Prostate gland (tissue), 2 donors: ENCODE measurements around the gene RBM19. TPM values are rescaled to one million over a fixed set of nuclear protein-coding genes. Genes with fewer than 3 reads are reported as not detected.

Experiments used
- DNase-seq: peaks from one replicate; pipeline ENCODE4 v3.0.0-alpha.2; 2019; ENCODE audit warnings: low spot score
- H3K27ac ChIP-seq, 2 donors: fragments of 200-600 bp; sonication (generic); 2 replicates each; pipeline ENCODE4 v1.5.1; 2017 to 2019
- H3K27me3 ChIP-seq: fragments of 200-600 bp; sonication (generic); replicated peaks from 2 replicates; pipeline ENCODE4 v1.5.1; 2019; ENCODE audit not compliant: insufficient read depth
- H3K36me3 ChIP-seq, 2 donors: fragments of 200-600 bp; sonication (generic); 1 replicate in 1 of 2; 2 replicates in 1 of 2; pipeline versions ENCODE4 v1.5.1 to v1.8.1; 2017 to 2019
- H3K4me1 ChIP-seq: fragments of 200-600 bp; sonication (generic); replicated peaks from 2 replicates; pipeline ENCODE4 v1.5.1; 2019
- H3K4me3 ChIP-seq, 2 donors: fragments of 200-600 bp; sonication (generic); 2 replicates each; pipeline ENCODE4 v1.5.1; 2017 to 2019
- H3K9me3 ChIP-seq: fragments of 200-600 bp; sonication (generic); 2 replicates; pipeline ENCODE4 v1.5.1; 2017
- POLR2A ChIP-seq: fragments of 450-650 bp; IDR thresholded peaks from one replicate; pipeline ENCODE4 v1.6.1; 2016; ENCODE audit warnings: antibody characterized with exemption, mild to moderate bottlenecking
- POLR2AphosphoS5 ChIP-seq: sonication (generic); formaldehyde crosslinking; IDR thresholded peaks from one replicate; pipeline ENCODE4 v1.6.1; 2017; ENCODE audit warnings: antibody characterized with exemption
- WGBS: methylation state at CpG from one replicate; pipeline ENCODE4 v1.1.5; 2018; 5-methylcytosine and 5-hydroxymethylcytosine counted together
- intact Hi-C: fragments of 100-400 bp; cut with DNase I; formaldehyde crosslinking; loops from one replicate; pipeline ENCODE4 v1.14.2; 2022
- small RNA-seq, 2 donors: library from RNA; depleted of rRNA; stranded (forward); fragments of <200 nt; gene quantifications; one replicate each; pipeline ENCODE3, GENCODE V24; 2016
- total RNA-seq, 2 donors: library from RNA; depleted of rRNA; stranded (reverse); fragments of >200 nt; gene quantifications; one replicate each; pipeline ENCODE4 v1.1.0, GENCODE V29; 2016
- TF ChIP-seq, protein P1 (sequence below), 4 experiments: fragments of 200-600 bp in 2 of 4; fragments of 450-650 bp in 2 of 4; sonication (generic) in 2 of 4; IDR thresholded peaks; 1 replicate in 3 of 4; 2 replicates in 1 of 4; pipeline ENCODE4 v1.5.1; 2016 to 2019; ENCODE audit warnings: antibody characterized with exemption in 4 of 4, mild to moderate bottlenecking in 2 of 4, moderate library complexity in 2 of 4

The RBM19 gene
- total RNA-seq, 2 donors from 2014 or later = 27.2 to 49.9 TPM

DNA sequence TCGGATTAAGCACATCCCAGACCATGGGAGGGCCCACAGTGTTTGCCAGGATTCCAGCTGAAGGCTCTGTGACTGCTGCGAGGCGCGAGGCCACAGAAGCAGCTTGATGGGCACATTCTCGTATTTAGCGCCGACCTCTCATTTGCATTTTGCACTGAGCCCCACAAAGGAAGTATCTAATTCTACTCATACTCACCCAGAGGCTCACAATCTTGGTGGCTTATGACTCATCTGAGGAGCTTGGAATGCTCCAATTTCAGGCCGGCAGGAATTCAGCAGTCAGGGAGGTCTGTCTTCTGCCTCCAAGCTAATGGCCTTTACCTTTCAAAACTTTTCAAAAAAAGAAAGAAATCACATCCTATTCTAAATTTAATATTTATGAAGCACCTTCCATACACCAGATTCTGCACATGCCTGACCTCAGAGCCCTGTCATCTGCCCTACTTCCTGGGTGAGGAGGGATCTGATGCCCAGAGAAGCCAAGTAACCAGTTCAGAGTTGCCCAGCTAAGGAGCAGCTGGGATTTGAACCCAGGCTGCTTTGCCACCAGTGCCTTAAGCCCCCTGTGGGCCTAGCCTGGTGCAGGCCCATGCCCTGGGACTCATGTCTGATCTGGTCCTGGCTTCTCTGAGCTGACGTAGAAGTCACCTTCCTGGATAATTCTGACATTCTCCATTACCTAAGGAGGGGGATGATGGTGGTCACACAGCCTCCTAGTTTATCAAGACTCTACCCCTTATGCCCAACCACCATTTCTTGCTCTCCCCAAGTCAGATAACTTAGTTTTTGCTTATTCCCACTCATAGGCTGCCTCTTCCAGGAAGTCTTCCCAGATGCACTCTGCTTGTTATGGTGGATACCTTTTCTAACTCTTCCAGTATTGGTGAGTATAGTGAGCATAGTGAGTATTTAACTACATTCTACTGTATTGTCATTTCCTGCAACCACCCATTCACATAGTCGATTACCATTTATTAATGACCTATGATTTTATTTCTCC lies 198.9 kb downstream of the RBM19 start:
- TF ChIP-seq POLR2AphosphoS5 (no peak), POLR2A (no peak)
- TF ChIP-seq, protein P1, sequence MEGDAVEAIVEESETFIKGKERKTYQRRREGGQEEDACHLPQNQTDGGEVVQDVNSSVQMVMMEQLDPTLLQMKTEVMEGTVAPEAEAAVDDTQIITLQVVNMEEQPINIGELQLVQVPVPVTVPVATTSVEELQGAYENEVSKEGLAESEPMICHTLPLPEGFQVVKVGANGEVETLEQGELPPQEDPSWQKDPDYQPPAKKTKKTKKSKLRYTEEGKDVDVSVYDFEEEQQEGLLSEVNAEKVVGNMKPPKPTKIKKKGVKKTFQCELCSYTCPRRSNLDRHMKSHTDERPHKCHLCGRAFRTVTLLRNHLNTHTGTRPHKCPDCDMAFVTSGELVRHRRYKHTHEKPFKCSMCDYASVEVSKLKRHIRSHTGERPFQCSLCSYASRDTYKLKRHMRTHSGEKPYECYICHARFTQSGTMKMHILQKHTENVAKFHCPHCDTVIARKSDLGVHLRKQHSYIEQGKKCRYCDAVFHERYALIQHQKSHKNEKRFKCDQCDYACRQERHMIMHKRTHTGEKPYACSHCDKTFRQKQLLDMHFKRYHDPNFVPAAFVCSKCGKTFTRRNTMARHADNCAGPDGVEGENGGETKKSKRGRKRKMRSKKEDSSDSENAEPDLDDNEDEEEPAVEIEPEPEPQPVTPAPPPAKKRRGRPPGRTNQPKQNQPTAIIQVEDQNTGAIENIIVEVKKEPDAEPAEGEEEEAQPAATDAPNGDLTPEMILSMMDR (IDR thresholded peaks at IDR 0.05) = no peak
- no peaks in the 10 kb centered on the region for H3K36me3 ChIP-seq
- intact Hi-C loops = no loop called here
- DNase-seq = no peak
- H3K27ac ChIP-seq = no peak overlapping the region
- no peaks in the 10 kb centered on the region for H3K9me3 ChIP-seq
- WGBS = 42% methylated on average over 10 of the region's 10 CpGs
- H3K4me1 ChIP-seq = no peaks in the 10 kb centered on the region
- no peak overlapping the region for H3K4me3 ChIP-seq
- peaks cover 23% of the 10 kb centered on the region for H3K27me3 ChIP-seq

Small RNA genes within 50 kb of the gene (small RNA-seq; reads per million reads assigned to genes)
- 0 reads per million in 2 donors for gene DYNLL1P4
